Smooth muscle cell (in vitro differentiated cells): ENCODE results near the gene DOCK8. TPM values are rescaled to one million over a fixed set of nuclear protein-coding genes. Genes with fewer than 3 reads are reported as not detected.

Experiments
- DNase-seq: peaks from one replicate; lab custom pipeline; 2025; ENCODE audit not compliant: unreplicated experiment; lab: John Stamatoyannopoulos, UW
- H2AFZ ChIP-seq: fragments of 200-600 bp; sonication (generic); 2 replicates; pipeline ENCODE4 v1.6.0; 2016; ENCODE audit warnings: antibody characterized with exemption, low read depth, mild to moderate bottlenecking
- H3F3A ChIP-seq: fragments of 200-600 bp; sonication (generic); 2 replicates; pipeline ENCODE4 v1.6.0; 2017; ENCODE audit warnings: antibody characterized with exemption, low read depth
- H3K27ac ChIP-seq: fragments of 200-600 bp; sonication (generic); 2 replicates; pipeline ENCODE4 v1.5.1; 2016; ENCODE audit warnings: low read depth, mild to moderate bottlenecking
- H3K27me3 ChIP-seq: fragments of 200-600 bp; sonication (generic); 2 replicates; pipeline ENCODE4 v1.6.1; 2016; ENCODE audit warnings: low read depth, mild to moderate bottlenecking
- H3K36me3 ChIP-seq: fragments of 200-600 bp; sonication (generic); 2 replicates; pipeline ENCODE4 v1.5.1; 2016; ENCODE audit warnings: low read depth
- H3K4me1 ChIP-seq: fragments of 200-600 bp; sonication (generic); 2 replicates; pipeline ENCODE4 v1.5.1; 2016; ENCODE audit warnings: low read depth
- H3K4me2 ChIP-seq: fragments of 200-600 bp; sonication (generic); 2 replicates; pipeline ENCODE4 v1.6.0; 2016; ENCODE audit warnings: mild to moderate bottlenecking
- H3K4me3 ChIP-seq: fragments of 200-600 bp; sonication (generic); 2 replicates; pipeline ENCODE4 v1.5.1; 2016; ENCODE audit warnings: mild to moderate bottlenecking
- H3K79me2 ChIP-seq: fragments of 200-600 bp; sonication (generic); 2 replicates; pipeline ENCODE4 v1.6.0; 2016; ENCODE audit warnings: low read depth, mild to moderate bottlenecking
- H3K9ac ChIP-seq: fragments of 200-600 bp; sonication (generic); 2 replicates; pipeline ENCODE4 v1.6.0; 2016; ENCODE audit warnings: low read depth
- H3K9me3 ChIP-seq: fragments of 200-600 bp; sonication (generic); replicated peaks from 2 replicates; pipeline ENCODE4 v1.5.1; 2016; ENCODE audit warnings: low read depth
- H4K20me1 ChIP-seq: fragments of 200-600 bp; sonication (generic); 2 replicates; pipeline ENCODE4 v1.6.0; 2016; ENCODE audit warnings: low read depth
- CTCF ChIP-seq: fragments of 200-600 bp; sonication (generic); IDR thresholded peaks from 2 replicates; pipeline ENCODE4 v1.5.1; 2017; ENCODE audit warnings: borderline replicate concordance, mild to moderate bottlenecking, antibody characterized with exemption; ENCODE audit not compliant: insufficient read depth, poor library complexity, severe bottlenecking
- WGBS: methylation state at CpG from one replicate; pipeline ENCODE4 v1.1.7; 2016; ENCODE audit warnings: low lambda C conversion rate; 5-methylcytosine and 5-hydroxymethylcytosine counted together
- polyA plus RNA-seq: library from polyadenylated mRNA; unstranded; fragments of >200 nt; fragmentation: Nextera tagmentation; extraction: Ambion mirVana; gene quantifications from 2 replicates; pipeline ENCODE4 v1.2.1, GENCODE V29; 2016
- total RNA-seq: library from RNA; depleted of rRNA; stranded (reverse); fragments of >200 nt; gene quantifications from 2 replicates; pipeline ENCODE4 v1.2.3, GENCODE V29; 2014

The DOCK8 gene
- total and polyA plus RNA-seq, 2 experiments from 2014 or later: 0.18 to 4.9 TPM

- H4K20me1 ChIP-seq: no peaks in the 10 kb centered on the region
- H3K4me3 ChIP-seq: no peak overlapping the region
- no peaks in the 10 kb centered on the region for H3K79me2 ChIP-seq
- peaks cover 34% of the 10 kb centered on the region for H3K27me3 ChIP-seq
- H3F3A ChIP-seq: no peaks in the 10 kb centered on the region
- no peak overlapping the region for H3K4me2 ChIP-seq
- H3K36me3 ChIP-seq: no peaks in the 10 kb centered on the region
- TF ChIP-seq CTCF: no peak
- H3K9me3 ChIP-seq: no peaks in the 10 kb centered on the region
- WGBS: 88% methylated on average over 5 of the region's 5 CpGs
- no peak overlapping the region for H3K27ac ChIP-seq
- H2AFZ ChIP-seq: no peak overlapping the region
- H3K9ac ChIP-seq: no peak overlapping the region
- no peak for DNase-seq
- peaks cover 3% of the 10 kb centered on the region for H3K4me1 ChIP-seq
Observed at GRCh38 chr9:351916-352315, 137.3 kb downstream of the DOCK8 start.

GRCh38 chr9:353077-353476 is 138.4 kb downstream of the DOCK8 start:
- H3K4me1 ChIP-seq: peaks cover 10% of the 10 kb centered on the region
- peaks cover 35% of the 10 kb centered on the region for H3K27me3 ChIP-seq
- no peak for TF ChIP-seq CTCF
- no peaks in the 10 kb centered on the region for H3K79me2 ChIP-seq
- H4K20me1 ChIP-seq: no peaks in the 10 kb centered on the region
- H3K9ac ChIP-seq: no peak overlapping the region
- H2AFZ ChIP-seq: no peak overlapping the region
- no peak overlapping the region for H3K4me3 ChIP-seq
- DNase-seq: no peak
- 79% methylated on average over 1 of the region's 1 CpG for WGBS
- no peaks in the 10 kb centered on the region for H3F3A ChIP-seq
- H3K4me2 ChIP-seq: no peak overlapping the region
- H3K36me3 ChIP-seq: no peaks in the 10 kb centered on the region
- no peak overlapping the region for H3K27ac ChIP-seq
- H3K9me3 ChIP-seq: no peaks in the 10 kb centered on the region

GRCh38 chr9:354453-354852 is 139.8 kb downstream of the DOCK8 start:
- no peaks in the 10 kb centered on the region for H3K36me3 ChIP-seq
- H3K27me3 ChIP-seq: peaks cover 25% of the 10 kb centered on the region
- H3K27ac ChIP-seq: no peak overlapping the region
- H3K9ac ChIP-seq: no peak overlapping the region
- H3F3A ChIP-seq: no peaks in the 10 kb centered on the region
- H2AFZ ChIP-seq: no peak overlapping the region
- TF ChIP-seq CTCF: no peak
- no peaks in the 10 kb centered on the region for H3K9me3 ChIP-seq
- no peaks in the 10 kb centered on the region for H3K79me2 ChIP-seq
- no peak overlapping the region for H3K4me3 ChIP-seq
- peaks cover 10% of the 10 kb centered on the region for H3K4me1 ChIP-seq
- no peak overlapping the region for H3K4me2 ChIP-seq
- WGBS: 75% methylated on average over 8 of the region's 8 CpGs
- no peaks in the 10 kb centered on the region for H4K20me1 ChIP-seq
- no peak for DNase-seq

GRCh38 chr9:357560-357959 is 142.9 kb downstream of the DOCK8 start:
- peaks cover 10% of the 10 kb centered on the region for H3K4me1 ChIP-seq
- no peak overlapping the region for H3K4me3 ChIP-seq
- H3K9me3 ChIP-seq: no peaks in the 10 kb centered on the region
- H2AFZ ChIP-seq: no peak overlapping the region
- DNase-seq: no peak
- TF ChIP-seq CTCF: no peak
- H3F3A ChIP-seq: no peaks in the 10 kb centered on the region
- no peak overlapping the region for H3K9ac ChIP-seq
- H4K20me1 ChIP-seq: no peaks in the 10 kb centered on the region
- WGBS: 81% methylated on average over 4 of the region's 4 CpGs
- H3K27me3 ChIP-seq: peaks cover 13% of the 10 kb centered on the region
- no peak overlapping the region for H3K4me2 ChIP-seq
- no peaks in the 10 kb centered on the region for H3K79me2 ChIP-seq
- no peaks in the 10 kb centered on the region for H3K36me3 ChIP-seq
- no peak overlapping the region for H3K27ac ChIP-seq
